Right renal cortex interstitium (tissue), 3 donors: ENCODE measurements around the gene ARFIP1. TPM values are rescaled to one million over a fixed set of nuclear protein-coding genes. Genes with fewer than 3 reads are reported as not detected.
"Not testable (repeated sequence)": the region's sequence is repeated elsewhere in the genome, so short reads cannot be mapped to it uniquely, and the experiment has no call there.

Source experiments
- DNase-seq, 3 donors: peaks; one replicate each; pipeline ENCODE4 v3.0.0-alpha.2; 2013; ENCODE audit warnings: low read depth in 3 of 3, low spot score in 2 of 3
- polyA plus RNA-seq, 3 donors: library from polyadenylated mRNA; unstranded; fragments of 120-200 nt; gene quantifications; one replicate each; pipeline ENCODE4 v1.2.1, GENCODE V29; 2013; ENCODE audit not compliant: insufficient read length in 3 of 3

Gene ARFIP1
- polyA plus RNA-seq, 3 donors = 41.7 to 45.1 (median 43.3) TPM

DNA sequence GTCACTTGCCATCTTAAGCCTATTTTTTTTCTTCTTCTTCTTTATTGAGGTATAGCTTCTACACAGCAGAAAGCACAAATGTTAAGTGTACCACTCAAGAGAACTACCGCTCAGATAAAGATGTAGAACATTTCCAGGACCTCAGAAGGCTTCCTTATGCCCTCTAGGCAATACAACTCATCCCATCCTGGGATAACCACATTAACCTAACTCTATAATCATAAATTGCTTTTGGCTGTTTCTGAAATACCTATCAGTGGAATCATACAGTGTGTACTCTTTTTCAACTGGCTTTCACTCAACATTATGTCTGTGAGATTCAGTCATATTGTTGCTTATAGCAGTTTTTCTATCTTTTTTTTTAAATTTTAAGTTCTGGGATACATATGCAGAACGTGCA, 51.7 kb downstream of the ARFIP1 start:
- no peak for DNase-seq

DNA sequence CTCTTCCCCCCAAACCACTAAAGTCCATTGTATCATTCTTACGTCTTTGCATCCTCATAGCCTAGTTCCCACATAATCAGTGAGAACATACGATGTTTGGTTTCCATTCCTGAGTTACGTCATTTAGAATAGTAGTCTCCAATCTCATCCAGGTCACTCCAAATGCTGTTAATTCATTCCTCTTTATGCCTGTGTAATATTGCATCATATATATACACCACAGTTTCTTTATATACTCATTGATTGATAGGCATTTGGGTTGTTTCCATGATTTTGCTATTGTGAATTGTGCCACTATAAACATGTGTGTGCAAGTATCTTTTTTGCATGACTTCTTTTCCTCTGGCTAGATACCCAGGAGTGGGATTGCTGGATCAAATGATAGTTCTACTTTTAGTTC, 57.2 kb downstream of the ARFIP1 start:
- DNase-seq = no peak

DNA sequence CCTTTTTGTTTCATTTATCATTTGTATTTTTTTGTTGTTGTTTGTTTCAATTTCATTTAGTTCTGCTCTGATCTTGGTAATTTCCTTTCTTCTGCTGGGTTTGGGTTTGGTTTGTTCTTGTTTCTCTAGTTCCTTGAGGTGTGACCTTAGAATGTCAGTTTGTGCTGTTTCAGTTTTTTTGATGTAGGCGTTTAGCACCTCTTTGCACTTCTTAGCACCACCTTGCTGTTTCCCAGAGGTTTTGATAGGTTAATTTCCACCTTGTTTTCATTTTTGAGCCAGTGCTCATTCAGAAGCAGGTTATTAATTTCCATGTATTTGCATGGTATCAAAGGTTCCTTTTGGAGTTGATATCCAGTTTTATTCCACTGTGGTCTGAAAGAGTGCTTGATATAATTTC, 60.0 kb downstream of the ARFIP1 start:
- not testable (repeated sequence) for DNase-seq

DNA sequence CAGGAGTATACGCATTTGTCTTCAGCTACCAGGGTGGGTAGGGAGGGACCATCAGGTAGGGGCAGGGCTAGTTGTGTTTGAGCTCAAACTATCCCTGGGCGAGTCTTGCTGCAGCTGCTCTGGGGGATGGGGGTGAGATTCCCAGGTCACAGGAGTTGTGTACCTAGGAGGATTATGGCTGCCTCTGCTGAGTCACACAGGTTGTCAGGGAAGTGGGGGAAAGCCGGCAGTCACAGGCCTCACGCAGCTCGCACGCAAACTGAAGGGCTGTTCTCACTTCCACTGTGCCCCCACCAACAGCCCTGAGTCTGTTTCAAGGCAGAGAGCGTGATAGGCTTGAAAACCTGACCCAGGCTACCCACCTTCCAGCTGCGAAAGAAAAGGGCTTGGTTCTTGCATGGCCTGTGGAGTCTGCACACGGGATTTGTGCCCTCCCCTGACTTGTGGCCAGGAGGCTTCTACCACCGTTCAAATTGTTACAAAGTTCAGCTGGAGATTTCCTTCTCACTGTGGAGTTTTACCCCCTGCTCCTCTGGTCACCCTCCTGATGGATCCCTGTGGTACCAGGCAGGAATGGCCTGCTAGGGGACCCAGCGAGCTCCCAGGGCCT, 63.8 kb downstream of the ARFIP1 start:
- no peak for DNase-seq

DNA sequence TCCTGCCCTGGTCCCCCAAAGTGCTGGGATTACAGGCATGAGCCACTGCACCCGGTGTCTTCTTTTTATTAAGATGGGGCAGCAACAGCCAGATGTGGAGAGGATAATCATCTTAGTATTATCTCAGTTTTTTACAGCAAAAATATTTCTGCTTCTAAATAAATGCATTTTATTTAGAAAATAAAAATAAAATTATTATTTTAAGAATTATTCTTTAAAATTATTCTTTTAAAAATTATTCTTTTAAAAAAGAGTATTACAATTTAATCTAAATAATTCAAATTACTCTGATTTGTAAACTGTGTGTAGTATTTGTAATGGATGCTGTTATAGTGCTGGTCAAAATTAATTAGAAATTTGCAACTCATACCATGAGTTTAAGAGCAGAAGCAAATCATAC, 67.6 kb downstream of the ARFIP1 start:
- no peak for DNase-seq

DNA sequence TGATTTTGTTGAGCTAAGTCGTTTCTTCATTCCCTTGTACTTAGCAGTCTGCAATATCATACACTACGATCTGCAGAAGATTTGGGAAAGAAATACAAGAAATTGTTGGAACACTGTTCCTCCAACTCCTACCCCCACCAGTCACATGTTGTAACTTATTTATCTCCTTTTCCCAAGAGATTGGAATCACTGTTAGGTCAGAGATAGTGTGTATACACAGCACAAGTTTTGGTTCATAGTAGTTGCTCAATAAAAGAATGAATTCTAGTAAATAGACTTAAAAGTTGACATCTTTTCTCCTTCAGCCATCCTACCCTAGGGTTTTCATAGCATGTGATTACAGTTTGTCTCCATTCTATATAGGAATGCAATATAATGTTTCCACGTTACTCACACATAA, 68.8 kb downstream of the ARFIP1 start:
- DNase-seq = no peak

DNA sequence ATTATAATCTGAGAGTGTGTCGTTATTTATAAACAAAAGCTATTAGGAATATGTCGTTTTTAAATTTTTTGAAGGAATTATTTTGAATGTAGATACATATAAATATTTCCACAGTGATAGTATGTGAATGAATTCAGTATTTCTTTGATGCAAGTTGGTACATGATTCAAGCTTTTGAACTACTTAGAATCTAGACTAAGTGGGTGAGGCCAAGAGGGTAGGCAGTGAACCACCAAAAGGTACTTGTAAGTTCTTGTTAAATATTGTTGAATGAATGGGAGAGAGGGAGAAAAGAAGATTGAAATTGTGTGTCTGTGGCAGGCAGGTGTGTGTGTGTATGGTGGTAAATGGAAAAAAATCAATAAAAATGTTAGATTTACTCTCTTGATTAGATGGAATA, 69.6 kb downstream of the ARFIP1 start:
- no peak for DNase-seq

DNA sequence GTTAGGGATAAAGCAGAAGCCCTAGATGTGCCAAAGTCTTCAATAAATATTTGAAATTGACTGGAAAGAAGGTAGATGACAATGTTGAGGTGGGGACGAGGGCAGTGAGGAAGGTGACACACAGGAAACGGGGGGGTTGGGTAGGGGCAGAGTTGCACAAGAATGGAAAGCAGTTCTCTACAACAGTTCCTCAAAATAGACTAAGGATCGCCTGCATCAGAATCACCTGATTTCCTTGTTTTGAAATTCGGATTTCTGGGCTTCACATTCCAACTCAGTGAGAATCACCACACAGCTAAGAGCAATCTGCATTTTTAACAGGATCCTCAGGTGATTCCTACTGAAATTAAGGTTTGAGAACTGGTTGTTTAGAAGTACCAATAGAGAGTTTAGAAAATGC, 70.6 kb downstream of the ARFIP1 start:
- no peak for DNase-seq

DNA sequence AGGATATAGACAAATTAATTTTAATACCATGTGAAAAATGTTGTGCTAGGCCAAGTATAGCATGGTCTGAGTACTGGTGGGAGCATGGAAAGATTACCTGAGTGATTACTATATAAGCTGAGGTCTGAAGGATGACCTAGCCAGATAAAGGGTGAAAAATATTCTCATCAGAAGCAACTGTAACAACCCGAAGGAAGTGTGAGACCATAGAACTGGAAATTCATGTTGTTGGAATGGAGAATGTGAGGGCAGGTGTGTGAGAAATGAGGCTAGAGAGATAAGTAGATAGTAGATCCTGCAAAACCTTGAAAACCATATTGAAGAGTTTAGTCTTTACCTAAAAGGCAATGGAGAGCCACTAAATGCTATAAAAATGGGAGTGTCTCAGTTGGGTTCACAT, 71.5 kb downstream of the ARFIP1 start:
- DNase-seq = no peak

DNA sequence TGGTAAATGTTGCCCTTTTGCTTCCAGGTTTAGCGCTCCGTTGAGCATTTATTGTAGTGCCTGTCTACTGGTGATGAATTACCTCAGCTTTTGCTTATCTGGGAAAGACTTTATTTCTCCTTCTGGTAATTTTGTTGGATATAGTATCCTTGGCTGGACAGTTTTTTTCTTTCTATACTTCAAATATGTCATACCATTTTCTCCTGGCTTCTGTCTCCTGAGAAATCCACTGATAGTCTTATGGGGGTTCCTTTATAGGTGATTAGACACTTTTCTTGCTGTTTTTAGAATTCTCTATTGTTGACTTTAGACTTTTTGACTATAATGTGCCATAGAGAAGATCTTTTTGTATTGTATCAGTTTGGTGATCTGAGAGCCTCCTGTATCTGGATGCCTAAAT, 73.5 kb downstream of the ARFIP1 start:
- no peak for DNase-seq

DNA sequence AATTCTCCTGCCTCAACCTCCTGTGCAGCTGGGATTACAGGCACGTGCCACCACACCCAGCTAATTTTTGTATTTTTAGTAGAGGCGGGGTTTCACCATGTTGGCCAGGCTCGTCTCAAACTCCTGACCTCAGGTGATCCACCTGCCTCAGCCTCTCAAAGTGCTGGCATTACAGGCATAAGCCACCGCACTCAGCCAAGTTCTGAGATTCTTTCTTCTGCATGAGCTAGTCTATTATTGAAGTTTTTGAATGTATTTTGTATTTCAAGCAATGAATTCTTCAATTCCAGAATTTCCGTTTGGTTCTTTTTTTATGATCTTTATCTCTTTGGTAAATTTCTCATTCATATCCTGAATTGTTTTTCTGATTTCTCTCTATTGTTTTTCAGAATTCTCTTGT, 74.3 kb downstream of the ARFIP1 start:
- not testable (repeated sequence) for DNase-seq

DNA sequence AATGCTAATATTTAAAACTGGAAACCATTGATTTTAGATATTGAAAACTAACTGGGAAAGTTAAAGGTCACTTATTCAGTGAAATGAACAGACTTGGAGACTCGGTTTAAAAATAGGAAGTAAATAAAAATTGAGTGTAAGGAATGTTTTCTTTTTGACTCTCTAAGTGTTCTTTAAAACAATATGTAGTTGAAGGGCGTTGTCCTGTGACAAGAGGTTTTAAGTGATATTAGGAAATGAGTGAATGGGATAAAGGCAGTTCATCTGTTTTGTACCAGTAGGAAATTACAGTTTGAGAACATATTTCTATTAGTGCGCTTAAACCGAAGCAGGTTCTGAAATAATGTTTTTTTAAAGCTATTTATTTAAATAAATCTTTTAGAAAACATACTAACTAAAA, 77.2 kb downstream of the ARFIP1 start:
- DNase-seq = no peak

DNA sequence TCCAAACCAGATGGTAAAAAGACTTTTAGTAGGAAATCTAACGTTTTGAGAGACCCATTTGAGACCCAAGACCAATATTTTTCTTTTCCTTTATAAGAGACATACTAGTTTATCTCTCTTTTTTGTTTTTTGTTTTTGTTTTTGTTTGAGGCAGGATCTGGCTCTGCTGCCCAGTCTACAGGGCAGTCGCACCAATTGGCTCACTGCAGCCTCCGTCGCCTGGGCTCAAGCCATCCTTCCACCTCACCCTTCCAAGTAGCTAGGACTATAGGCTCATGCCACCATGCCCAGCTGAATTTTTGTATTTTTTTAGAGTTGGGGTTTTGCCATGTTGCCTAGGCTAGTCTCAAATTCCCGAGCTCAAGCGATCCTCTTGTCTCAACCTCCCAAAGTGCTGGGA, 79.2 kb downstream of the ARFIP1 start:
- DNase-seq = no peak

DNA sequence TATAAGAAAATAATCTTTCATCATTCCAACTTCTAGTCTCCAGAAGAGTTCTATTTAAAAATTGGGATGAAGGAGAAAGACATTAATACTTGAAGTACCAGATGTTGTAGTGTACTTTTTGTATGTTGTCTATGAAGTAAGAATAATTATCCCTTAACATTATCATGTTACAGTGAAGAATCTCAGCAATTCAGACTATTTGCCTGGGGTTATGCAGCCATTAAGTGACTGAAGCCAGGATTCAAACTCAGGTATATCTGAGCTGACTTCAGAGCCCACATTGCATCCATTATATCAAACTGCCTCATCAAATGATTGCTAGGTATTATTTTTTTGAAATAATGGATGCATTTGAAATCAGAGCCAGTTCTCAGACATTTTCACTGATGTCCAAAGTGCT, 80.3 kb downstream of the ARFIP1 start:
- no peak for DNase-seq

DNA sequence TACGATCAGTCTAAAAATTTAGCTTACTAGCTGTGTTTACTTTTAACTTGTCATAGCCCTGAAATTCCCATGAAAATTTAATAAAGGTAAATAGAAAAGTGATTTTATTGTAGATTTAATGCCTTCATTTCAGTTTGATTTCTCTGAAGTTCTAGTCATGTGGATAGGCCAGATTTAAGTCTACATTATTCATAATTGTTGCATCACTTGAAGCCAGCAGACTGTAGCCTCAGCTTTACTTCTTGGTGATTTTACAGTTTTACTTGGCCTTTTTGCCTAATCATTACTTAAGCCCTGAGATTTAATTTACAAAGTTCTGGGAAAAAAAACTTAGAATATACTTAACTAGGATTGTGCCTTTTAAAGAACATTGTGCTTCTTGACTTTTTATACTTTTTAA, 82.9 kb downstream of the ARFIP1 start:
- no peak for DNase-seq

DNA sequence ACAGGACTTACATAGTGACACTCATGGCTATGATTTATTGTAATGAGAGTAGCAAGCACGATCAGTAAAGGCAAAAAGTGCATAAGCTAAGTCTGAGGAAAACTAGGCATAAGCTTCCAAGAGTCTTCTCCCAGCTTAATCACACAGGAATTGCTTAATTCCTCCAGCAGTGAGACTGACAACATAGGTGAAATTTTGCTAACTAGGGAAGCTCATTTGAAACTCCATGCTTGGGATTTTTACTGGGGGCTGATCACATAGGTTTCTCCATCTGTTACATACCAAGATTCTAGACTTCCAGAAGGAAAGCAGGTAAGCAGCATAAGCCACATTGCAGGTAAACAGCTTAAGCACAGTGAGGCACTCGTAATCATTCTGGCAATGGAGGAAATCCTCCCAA, 84.6 kb downstream of the ARFIP1 start:
- DNase-seq = no peak

DNA sequence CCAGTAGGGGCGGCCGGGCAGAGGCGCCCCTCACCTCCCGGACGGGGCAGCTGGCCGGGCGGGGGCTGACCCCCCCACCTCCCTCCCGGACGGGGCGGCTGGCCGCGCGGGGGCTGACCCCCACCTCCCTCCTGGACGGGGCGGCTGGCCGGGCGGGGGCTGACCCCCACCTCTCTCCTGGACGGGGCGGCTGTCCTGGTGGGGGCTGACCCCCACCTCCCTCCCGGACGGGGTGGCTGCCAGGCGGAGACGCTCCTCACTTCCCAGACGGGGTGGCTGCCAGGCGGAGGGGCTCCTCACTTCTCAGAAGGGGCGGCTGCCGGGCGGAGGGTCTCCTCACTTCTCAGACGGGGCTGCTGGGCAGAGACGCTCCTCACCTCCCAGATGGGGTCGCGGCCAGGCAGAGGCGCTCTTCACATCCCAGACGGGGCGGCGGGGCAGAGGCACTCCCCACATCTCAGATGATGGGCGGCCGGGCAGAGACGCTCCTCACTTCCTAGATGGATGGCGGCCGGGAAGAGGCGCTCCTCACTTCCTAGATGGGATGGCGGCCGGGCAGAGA, 86.8 kb downstream of the ARFIP1 start:
- not testable (repeated sequence) for DNase-seq

DNA sequence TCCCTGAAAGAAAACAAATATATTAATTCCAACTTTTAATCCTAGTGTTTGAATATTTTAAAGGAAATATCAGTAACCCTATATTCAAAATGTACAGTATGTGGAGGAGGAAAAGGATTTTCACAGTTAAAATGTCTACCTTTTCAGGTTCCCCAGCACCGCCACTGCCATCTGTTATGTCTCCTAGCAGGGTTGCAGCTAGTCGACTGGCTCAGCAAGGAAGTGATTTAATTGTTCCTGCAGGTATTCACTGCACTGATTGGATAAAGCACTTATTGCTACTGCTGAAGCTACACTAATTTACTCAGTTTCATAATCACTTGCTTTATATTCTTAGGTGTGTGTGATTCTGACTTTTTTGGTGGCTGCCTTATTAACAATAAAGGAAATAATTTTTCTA, 90.9 kb downstream of the ARFIP1 start:
- DNase-seq = no peak

DNA sequence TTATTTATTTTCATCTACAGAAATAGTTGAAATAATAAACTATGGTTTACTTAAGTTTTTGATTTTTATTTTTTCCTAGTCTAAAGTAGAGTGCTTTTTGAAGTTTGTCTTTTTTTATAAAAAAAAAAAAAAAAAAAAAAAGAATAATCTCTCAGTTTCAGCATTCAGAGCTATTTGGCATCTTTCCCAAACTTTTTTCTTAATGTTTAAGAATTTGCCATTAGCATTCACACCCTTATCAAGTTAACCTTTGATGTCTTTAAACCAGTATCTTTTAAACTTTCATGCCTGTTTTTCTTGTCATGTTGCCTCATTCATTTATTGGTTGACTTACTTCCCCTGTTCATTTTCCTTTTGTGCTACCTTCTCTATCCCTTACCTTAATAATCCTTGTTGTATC, 95.5 kb downstream of the ARFIP1 start:
- no peak for DNase-seq

DNA sequence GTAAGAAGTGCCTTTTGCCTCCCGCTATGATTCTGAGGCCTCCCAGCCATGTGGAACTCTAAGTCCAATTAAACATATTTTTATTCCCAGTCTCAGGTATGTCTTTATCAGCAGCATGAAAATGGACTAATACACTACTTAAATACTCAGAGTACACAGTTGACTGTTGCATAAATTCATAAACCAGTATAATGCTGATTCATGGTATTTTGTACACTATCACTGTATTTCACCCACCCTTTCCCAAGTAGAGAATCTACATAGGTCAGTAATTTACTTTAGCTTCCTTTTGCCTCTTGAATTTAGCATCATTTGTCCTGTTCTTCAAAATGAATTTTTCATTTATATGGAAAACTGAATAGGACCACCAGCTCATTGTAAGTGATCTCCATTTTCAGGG, 98.1 kb downstream of the ARFIP1 start:
- DNase-seq = no peak

DNA sequence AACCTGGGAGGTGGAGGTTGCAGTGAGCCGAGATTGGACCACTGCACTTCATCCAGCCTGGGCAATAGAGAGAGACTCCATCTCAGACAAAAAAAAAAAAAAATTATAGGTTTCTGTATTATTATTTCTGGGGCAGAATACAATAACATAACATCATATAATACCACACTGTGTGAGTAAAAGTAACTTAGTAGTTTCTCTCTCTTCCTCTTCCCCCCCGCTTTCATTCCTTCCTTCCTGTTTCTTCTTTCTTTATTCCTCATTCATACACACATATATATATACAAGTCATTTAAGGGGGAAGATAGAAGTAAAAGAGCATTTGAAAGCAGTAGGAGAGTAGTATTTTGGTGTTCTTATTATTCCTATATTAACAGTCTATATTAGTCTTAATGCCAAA, 100.5 kb downstream of the ARFIP1 start:
- no peak for DNase-seq

DNA sequence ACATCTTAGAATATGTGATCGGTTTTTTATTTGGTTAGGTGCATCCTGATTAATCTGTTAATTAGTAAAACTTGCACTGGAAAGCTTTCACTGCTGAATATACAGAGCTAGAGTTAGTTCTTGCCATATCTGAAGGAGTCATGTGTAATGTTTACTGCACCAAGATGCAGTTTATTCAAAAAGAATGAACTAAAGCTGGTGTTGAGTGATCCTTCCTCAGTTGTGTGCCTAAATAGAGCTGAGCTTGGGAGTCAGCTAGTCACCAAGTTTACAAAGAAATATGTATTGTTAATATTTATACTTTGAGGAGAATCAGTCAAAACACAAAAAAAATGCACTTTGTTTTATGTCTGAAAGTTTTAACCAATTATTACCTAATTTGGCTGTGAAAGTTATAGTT, 102.2 kb downstream of the ARFIP1 start:
- DNase-seq = no peak

DNA sequence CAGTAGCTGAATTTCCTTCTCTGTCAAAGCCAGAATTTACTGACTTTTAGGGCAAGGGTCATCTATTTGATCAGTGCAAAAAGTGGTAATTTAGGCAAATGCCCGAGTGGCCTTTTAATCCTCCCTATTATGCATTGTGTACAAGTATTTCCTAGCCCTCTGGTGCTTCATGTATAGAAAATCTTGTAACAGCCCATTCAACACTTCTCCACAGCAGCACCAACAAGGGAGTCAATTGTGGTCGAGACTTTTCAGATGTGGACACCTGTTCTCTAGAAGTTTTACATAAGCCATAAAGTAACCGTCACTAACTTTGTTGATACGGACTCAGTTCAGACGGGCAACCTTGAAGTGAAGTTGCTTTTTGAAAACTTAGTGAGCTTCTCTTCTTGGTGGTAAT, 105.4 kb downstream of the ARFIP1 start:
- DNase-seq = no peak
